ENCODE measurements around the gene COA6. TPM values are rescaled to one million over a fixed set of nuclear protein-coding genes. Genes with fewer than 3 reads are reported as not detected.
"Not testable (repeated sequence)": the region's sequence is repeated elsewhere in the genome, so short reads cannot be mapped to it uniquely, and the experiment has no call there.

COA6 gene
- total RNA-seq, 1 donor from 2014 or later: 28.7 TPM

- Mint-ChIP-seq H3K36me3 (ENCODE audit: unreplicated experiment) (no peaks in the 10 kb centered on the region), H3K27me3 (ENCODE audit: unreplicated experiment) (peaks cover 2% of the 10 kb centered on the region), H3K4me1 (ENCODE audit: unreplicated experiment) (peaks cover 18% of the 10 kb centered on the region), H3K27ac (ENCODE audit: unreplicated experiment) (no peak overlapping the region), H3K9me3 (ENCODE audit: unreplicated experiment) (no peaks in the 10 kb centered on the region), H3K4me3 (ENCODE audit: unreplicated experiment) (no peak overlapping the region)
- TF ChIP-seq CTCF (IDR thresholded peaks at IDR 0.05): no peak
- no peak for DNase-seq (ENCODE audit: extremely low spot score, unreplicated experiment)
Measured at GRCh38 chr1:234369784-234370183, 3.5 kb upstream of the COA6 start.

- no peak overlapping the region for H3K4me3 Mint-ChIP-seq (ENCODE audit: unreplicated experiment)
- H3K27me3 Mint-ChIP-seq (ENCODE audit: unreplicated experiment): peaks cover 2% of the 10 kb centered on the region
- H3K27ac Mint-ChIP-seq (ENCODE audit: unreplicated experiment): no peak overlapping the region
- peaks cover 22% of the 10 kb centered on the region for H3K4me1 Mint-ChIP-seq (ENCODE audit: unreplicated experiment)
- TF ChIP-seq CTCF (IDR thresholded peaks at IDR 0.05): no peak
- H3K9me3 Mint-ChIP-seq (ENCODE audit: unreplicated experiment): no peaks in the 10 kb centered on the region
- DNase-seq (ENCODE audit: extremely low spot score, unreplicated experiment): no peak
- peaks cover 6% of the 10 kb centered on the region for H3K36me3 Mint-ChIP-seq (ENCODE audit: unreplicated experiment)
Measured at GRCh38 chr1:234371414-234371813, 1.8 kb upstream of the COA6 start.

DNA sequence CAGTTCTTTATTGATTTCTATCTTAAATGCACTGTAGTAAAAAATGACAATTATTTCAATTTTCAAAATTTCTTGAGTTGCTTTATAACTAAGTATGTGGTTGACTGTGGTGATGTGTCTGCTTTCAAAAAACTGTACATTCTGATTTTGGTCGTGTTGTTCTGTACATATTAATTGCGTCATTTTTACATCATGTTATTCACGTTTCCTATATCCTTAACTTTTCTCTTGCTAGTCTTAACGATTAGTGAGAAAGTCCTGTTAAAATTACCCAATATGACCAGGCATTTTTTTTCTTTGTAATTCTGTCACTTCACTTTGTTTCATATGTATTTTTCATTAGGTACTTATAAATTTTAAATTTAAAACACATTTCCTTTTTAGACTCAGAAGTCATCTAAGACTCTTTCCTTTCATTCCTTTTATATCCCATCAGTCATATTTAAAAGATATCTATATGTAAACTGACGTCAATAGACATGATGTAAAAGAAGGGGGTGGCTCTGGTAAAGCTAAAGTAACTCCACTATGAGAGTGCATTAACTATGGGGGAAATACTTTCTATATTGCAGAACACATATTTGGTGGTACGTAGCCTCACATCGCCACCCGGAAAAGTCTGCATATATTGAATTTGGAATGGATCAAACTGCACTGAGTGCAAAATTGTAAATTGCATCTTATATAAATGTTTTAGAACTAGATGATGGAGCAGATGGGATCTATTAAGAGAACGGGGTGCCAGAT is 1.1 kb upstream of the COA6 start:
- Mint-ChIP-seq H3K27ac (ENCODE audit: unreplicated experiment) (peak overlapping the region; percentile 100), H3K36me3 (ENCODE audit: unreplicated experiment) (peaks cover 10% of the 10 kb centered on the region), H3K27me3 (ENCODE audit: unreplicated experiment) (peaks cover 2% of the 10 kb centered on the region), H3K9me3 (ENCODE audit: unreplicated experiment) (no peaks in the 10 kb centered on the region), H3K4me3 (ENCODE audit: unreplicated experiment) (peak overlapping the region; percentile 98), H3K4me1 (ENCODE audit: unreplicated experiment) (peaks cover 22% of the 10 kb centered on the region)
- DNase-seq (ENCODE audit: extremely low spot score, unreplicated experiment): no peak
- no peak for TF ChIP-seq CTCF (IDR thresholded peaks at IDR 0.05)

DNA sequence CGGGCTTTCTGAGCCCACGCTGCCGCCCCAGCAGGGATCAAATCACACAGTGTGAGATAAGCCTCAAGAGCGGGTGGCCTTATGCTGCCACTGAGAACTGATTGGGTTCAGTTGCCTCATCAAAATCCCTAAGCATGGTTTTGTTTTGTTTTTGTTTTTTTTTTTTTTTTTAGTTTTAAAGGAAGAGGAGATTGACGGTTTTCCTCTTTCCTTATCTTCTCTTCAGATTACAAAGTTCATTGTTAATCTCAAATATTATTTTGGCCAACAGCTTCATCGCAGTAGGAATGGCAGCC is 651 bp downstream of the COA6 start:
- Mint-ChIP-seq H3K9me3 (ENCODE audit: unreplicated experiment) (no peaks in the 10 kb centered on the region), H3K4me1 (ENCODE audit: unreplicated experiment) (peaks cover 22% of the 10 kb centered on the region), H3K36me3 (ENCODE audit: unreplicated experiment) (peaks cover 22% of the 10 kb centered on the region), H3K4me3 (ENCODE audit: unreplicated experiment) (peak overlapping the region; percentile 98), H3K27ac (ENCODE audit: unreplicated experiment) (peak overlapping the region; percentile 100), H3K27me3 (ENCODE audit: unreplicated experiment) (no peaks in the 10 kb centered on the region)
- DNase-seq (ENCODE audit: extremely low spot score, unreplicated experiment): no peak
- no peak for TF ChIP-seq CTCF (IDR thresholded peaks at IDR 0.05)

GRCh38 chr1:234375672-234376071 is 2.4 kb downstream of the COA6 start:
- Mint-ChIP-seq H3K27me3 (ENCODE audit: unreplicated experiment) (no peaks in the 10 kb centered on the region), H3K4me1 (ENCODE audit: unreplicated experiment) (peaks cover 22% of the 10 kb centered on the region), H3K27ac (ENCODE audit: unreplicated experiment) (no peak overlapping the region), H3K9me3 (ENCODE audit: unreplicated experiment) (no peaks in the 10 kb centered on the region), H3K4me3 (ENCODE audit: unreplicated experiment) (no peak overlapping the region), H3K36me3 (ENCODE audit: unreplicated experiment) (peaks cover 34% of the 10 kb centered on the region)
- no peak for TF ChIP-seq CTCF (IDR thresholded peaks at IDR 0.05)
- no peak for DNase-seq (ENCODE audit: extremely low spot score, unreplicated experiment)

DNA sequence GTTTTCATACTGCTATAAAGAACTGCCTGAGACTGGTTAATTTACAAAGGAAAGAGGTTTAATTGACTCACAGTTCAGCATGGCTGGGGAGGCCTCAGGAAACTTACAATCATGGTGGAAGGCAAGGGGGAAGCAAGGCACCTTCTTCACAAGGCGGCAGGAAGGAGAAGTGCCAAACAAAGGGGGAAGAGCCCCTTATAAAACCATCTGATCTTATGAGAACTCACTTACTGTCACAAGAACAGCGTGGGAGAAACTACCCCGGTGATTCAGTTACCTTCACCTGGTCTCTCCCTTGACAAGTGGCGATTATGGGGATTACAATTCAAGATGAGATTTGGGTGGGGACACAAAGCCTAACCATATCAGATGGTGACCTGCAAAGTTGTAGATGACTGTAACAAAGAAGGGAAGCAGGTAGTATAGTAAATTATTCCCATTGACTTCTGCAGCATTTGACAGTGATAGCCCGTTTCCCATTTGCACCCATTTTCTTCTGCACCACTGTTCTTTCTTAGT is 6.4 kb downstream of the COA6 start:
- H3K9me3 Mint-ChIP-seq (ENCODE audit: unreplicated experiment); H3K4me1 Mint-ChIP-seq (ENCODE audit: unreplicated experiment); H3K27ac Mint-ChIP-seq (ENCODE audit: unreplicated experiment); H3K4me3 Mint-ChIP-seq (ENCODE audit: unreplicated experiment); H3K27me3 Mint-ChIP-seq (ENCODE audit: unreplicated experiment); DNase-seq (ENCODE audit: extremely low spot score, unreplicated experiment): not testable (repeated sequence)
- peaks cover 51% of the 10 kb centered on the region for H3K36me3 Mint-ChIP-seq (ENCODE audit: unreplicated experiment)

Data from osteocyte (in vitro differentiated cells).